Neural cell (in vitro differentiated cells): ENCODE data around the gene COX7A2. TPM values are rescaled to one million over a fixed set of nuclear protein-coding genes. Genes with fewer than 3 reads are reported as not detected.

Source experiments
- H2AFZ ChIP-seq: fragments of 200-600, 300-800 bp; sonication (generic), shearing (Covaris generic); 2 replicates; pipeline ENCODE4 v1.6.0; 2014; ENCODE audit warnings: low read depth, mild to moderate bottlenecking, antibody characterized with exemption, low read length, moderate library complexity
- H3F3A ChIP-seq: fragments of 200-600 bp; shearing (Covaris generic); 2 replicates; pipeline ENCODE4 v1.6.1; 2016; ENCODE audit warnings: mild to moderate bottlenecking, moderate library complexity, mixed read lengths, antibody characterized with exemption, low read length; ENCODE audit not compliant: insufficient read depth, poor library complexity, severe bottlenecking
- H3K27ac ChIP-seq: fragments of 200-600, 300-800 bp; sonication (generic), shearing (Covaris generic); 2 replicates; pipeline ENCODE4 v1.5.1; 2014; ENCODE audit warnings: mild to moderate bottlenecking, low read length, moderate library complexity
- H3K27me3 ChIP-seq: fragments of 300-800, 200-600 bp; sonication (generic), shearing (Covaris generic); 2 replicates; pipeline ENCODE4 v1.6.0; 2014; ENCODE audit warnings: mild to moderate bottlenecking, low read depth, low read length, moderate library complexity; ENCODE audit not compliant: insufficient read depth
- H3K36me3 ChIP-seq: fragments of 300-800, 200-600 bp; sonication (generic), shearing (Covaris generic); 2 replicates; pipeline ENCODE4 v1.5.1; 2014; ENCODE audit warnings: mild to moderate bottlenecking, antibody characterized with exemption, low read length, moderate library complexity; ENCODE audit not compliant: insufficient read depth
- H3K4me2 ChIP-seq: fragments of 300-800, 200-600 bp; sonication (generic), shearing (Covaris generic); 2 replicates; pipeline ENCODE4 v1.6.0; 2014; ENCODE audit warnings: mild to moderate bottlenecking, low read length
- H3K4me3 ChIP-seq: fragments of 300-800, 200-600 bp; sonication (generic), shearing (Covaris generic); 2 replicates; pipeline ENCODE4 v1.5.1; 2014; ENCODE audit warnings: mild to moderate bottlenecking, low read length, moderate library complexity
- H3K79me2 ChIP-seq: fragments of 200-600 bp; shearing (Covaris generic); replicated peaks from 2 replicates; pipeline ENCODE4 v1.6.0; 2014; ENCODE audit warnings: mild to moderate bottlenecking, low read length, moderate library complexity; ENCODE audit not compliant: insufficient read depth
- H3K9ac ChIP-seq: fragments of 300-800, 200-600 bp; sonication (generic), shearing (Covaris generic); 2 replicates; pipeline ENCODE4 v1.6.1; 2016; ENCODE audit warnings: mild to moderate bottlenecking, low read length, mixed read lengths
- H3K9me2 ChIP-seq: fragments of 200-600 bp; shearing (Covaris generic); 2 replicates; pipeline ENCODE4 v1.6.1; 2016; ENCODE audit warnings: mild to moderate bottlenecking, low read length, mixed read lengths; ENCODE audit not compliant: insufficient read depth
- H3K9me3 ChIP-seq: fragments of 200-600, 300-800 bp; sonication (generic), shearing (Covaris generic); 2 replicates; pipeline ENCODE4 v1.6.1; 2016; ENCODE audit warnings: mild to moderate bottlenecking, mixed run types, low read length, moderate library complexity, mixed read lengths
- H4K20me1 ChIP-seq: fragments of 200-600 bp; shearing (Covaris generic); 2 replicates; pipeline ENCODE4 v1.6.1; 2016; ENCODE audit warnings: mild to moderate bottlenecking, mixed run types; ENCODE audit not compliant: insufficient read depth
- CTCF ChIP-seq: fragments of 450-650 bp; IDR thresholded peaks from 2 replicates; pipeline ENCODE4 v1.5.1; 2014; ENCODE audit warnings: antibody characterized with exemption, mild to moderate bottlenecking, moderate library complexity; ENCODE audit not compliant: poor library complexity, severe bottlenecking
- EP300 ChIP-seq: fragments of 450-650 bp; conservative IDR thresholded peaks from 2 replicates; pipeline ENCODE4 v1.6.1; 2014; ENCODE audit warnings: antibody characterized with exemption, mild to moderate bottlenecking, moderate library complexity; ENCODE audit not compliant: poor library complexity, severe bottlenecking
- EZH2 ChIP-seq: fragments of 200-600, 300-800 bp; shearing (Covaris generic), sonication (generic); IDR thresholded peaks from 2 replicates; pipeline ENCODE4 v1.6.1; 2014; ENCODE audit warnings: antibody characterized with exemption, low read length, borderline replicate concordance, mild to moderate bottlenecking; ENCODE audit not compliant: insufficient read depth, poor library complexity, severe bottlenecking
- MXI1 ChIP-seq: fragments of 450-650 bp; conservative IDR thresholded peaks from 2 replicates; pipeline ENCODE4 v1.6.1; 2014; ENCODE audit warnings: antibody characterized with exemption, mild to moderate bottlenecking; ENCODE audit not compliant: poor library complexity, severe bottlenecking
- POLR2AphosphoS5 ChIP-seq: IDR thresholded peaks from 2 replicates; pipeline ENCODE4 v1.6.1; 2012
- RAD21 ChIP-seq: fragments of 450-650 bp; conservative IDR thresholded peaks from 2 replicates; pipeline ENCODE4 v1.6.1; 2014; ENCODE audit warnings: antibody characterized with exemption, mild to moderate bottlenecking, moderate library complexity
- REST ChIP-seq: IDR thresholded peaks from 2 replicates; pipeline ENCODE4 v1.6.1; 2012; ENCODE audit warnings: borderline replicate concordance
- SMC3 ChIP-seq: fragments of 450-650 bp; conservative IDR thresholded peaks from 2 replicates; pipeline ENCODE4 v1.6.1; 2014; ENCODE audit warnings: antibody characterized with exemption, mild to moderate bottlenecking, moderate library complexity; ENCODE audit not compliant: poor library complexity
- TAF1 ChIP-seq: IDR thresholded peaks from 2 replicates; pipeline ENCODE4 v1.6.1; 2012; ENCODE audit warnings: low read depth
- polyA plus RNA-seq: library from polyadenylated mRNA; depleted of rRNA; stranded (reverse); fragments of >200 nt; gene quantifications from 2 replicates; pipeline ENCODE4 v1.2.3, GENCODE V29; 2014

COX7A2 gene
- polyA plus RNA-seq, 1 donor from 2014 or later = 2,909 TPM

- H3K27me3 ChIP-seq = no peaks in the 10 kb centered on the region
- H3K79me2 ChIP-seq = peaks cover 26% of the 10 kb centered on the region
- TF ChIP-seq SMC3 (no peak), EZH2 (no peak), EP300 (no peak), CTCF (no peak), RAD21 (no peak)
- H3K9ac ChIP-seq = no peak overlapping the region
- H3F3A ChIP-seq = peaks cover 6% of the 10 kb centered on the region
- no peak overlapping the region for H3K4me3 ChIP-seq
- no peaks in the 10 kb centered on the region for H4K20me1 ChIP-seq
- no peak overlapping the region for H3K4me2 ChIP-seq
- no peaks in the 10 kb centered on the region for H3K9me2 ChIP-seq
- H3K27ac ChIP-seq = no peak overlapping the region
- no peaks in the 10 kb centered on the region for H3K9me3 ChIP-seq
- no peaks in the 10 kb centered on the region for H3K36me3 ChIP-seq
- no peak overlapping the region for H2AFZ ChIP-seq
Observed at GRCh38 chr6:75287424-75287823, 43.8 kb upstream of the COX7A2 start.

- Histone ChIP-seq H3K79me2 (peaks cover 31% of the 10 kb centered on the region), H3K27ac (no peak overlapping the region), H4K20me1 (no peaks in the 10 kb centered on the region), H3K9me3 (no peaks in the 10 kb centered on the region), H3K27me3 (no peaks in the 10 kb centered on the region), H3K36me3 (no peaks in the 10 kb centered on the region), H2AFZ (no peak overlapping the region), H3K9ac (no peak overlapping the region), H3K4me3 (no peak overlapping the region), H3K9me2 (no peaks in the 10 kb centered on the region), H3F3A (peaks cover 6% of the 10 kb centered on the region), H3K4me2 (no peak overlapping the region)
- TF ChIP-seq CTCF = no peak
- TF ChIP-seq SMC3 = no peak
- TF ChIP-seq RAD21 = no peak
- no peak for TF ChIP-seq REST
- no peak for TF ChIP-seq TAF1
- TF ChIP-seq POLR2AphosphoS5 = no peak
- TF ChIP-seq EZH2 = no peak
- no peak for TF ChIP-seq MXI1
- TF ChIP-seq EP300 = no peak
Observed at GRCh38 chr6:75286955-75287354, 43.4 kb upstream of the COX7A2 start.
